Activated CD4-positive, alpha-beta T cell treated with anti-CD3 and anti-CD28 coated beads, Interleukin-2, amount 10 ng/mL, durations not matched to agents 24 days and 14 days (primary cell): ENCODE measurements around the gene GAS6. TPM values are rescaled to one million over a fixed set of nuclear protein-coding genes. Genes with fewer than 3 reads are reported as not detected.

Experiments used
- DNase-seq: peaks from one replicate; pipeline ENCODE4 v3.0.0; 2022
- H3K27ac Mint-ChIP-seq: one replicate; pipeline ENCODE4 v1.8.0; 2022; ENCODE audit warnings: mild to moderate bottlenecking, mixed read lengths
- H3K27me3 Mint-ChIP-seq: one replicate; pipeline ENCODE4 v1.8.0; 2022; ENCODE audit warnings: mixed read lengths
- H3K36me3 Mint-ChIP-seq: one replicate; pipeline ENCODE4 v1.8.0; 2022; ENCODE audit warnings: low read depth, mild to moderate bottlenecking, mixed read lengths
- H3K4me1 Mint-ChIP-seq: one replicate; pipeline ENCODE4 v1.8.0; 2021; ENCODE audit warnings: mixed read lengths
- H3K4me3 Mint-ChIP-seq: one replicate; pipeline ENCODE4 v1.8.0; 2022; ENCODE audit warnings: mild to moderate bottlenecking, moderate library complexity, mixed read lengths
- H3K9me3 Mint-ChIP-seq: one replicate; pipeline ENCODE4 v1.8.0; 2021; ENCODE audit warnings: mixed read lengths
- intact Hi-C: fragments of 100-400 bp; cut with micrococcal nuclease; formaldehyde crosslinking; loops from one replicate; pipeline ENCODE4 v1.15.1; 2023
- total RNA-seq: library from RNA; stranded (reverse); gene quantifications from 2 replicates; pipeline ENCODE4 v1.2.3, GENCODE V29; 2022

GAS6 gene
- total RNA-seq, 1 donor from 2014 or later, result 0.54 TPM

- intact Hi-C loops, result no loop called here
- Mint-ChIP-seq H3K27me3 (no peaks in the 10 kb centered on the region), H3K36me3 (peaks cover 2% of the 10 kb centered on the region), H3K27ac (no peak overlapping the region), H3K4me1 (no peaks in the 10 kb centered on the region), H3K9me3 (peaks cover 8% of the 10 kb centered on the region), H3K4me3 (no peak overlapping the region)
- DNase-seq, result no peak
Measured at GRCh38 chr13:113806526-113806925, 57.4 kb downstream of the GAS6 start.

- intact Hi-C loops, result no loop called here
- DNase-seq, result no peak
- Mint-ChIP-seq H3K4me1 (no peaks in the 10 kb centered on the region), H3K36me3 (peaks cover 2% of the 10 kb centered on the region), H3K27me3 (no peaks in the 10 kb centered on the region), H3K9me3 (peaks cover 8% of the 10 kb centered on the region), H3K4me3 (no peak overlapping the region), H3K27ac (no peak overlapping the region)
Measured at GRCh38 chr13:113806104-113806471, 57.8 kb downstream of the GAS6 start.

GRCh38 chr13:113805431-113806103, 58.3 kb downstream of the GAS6 start:
- Mint-ChIP-seq H3K9me3 (peaks cover 8% of the 10 kb centered on the region), H3K4me3 (no peak overlapping the region), H3K27ac (no peak overlapping the region), H3K27me3 (no peaks in the 10 kb centered on the region), H3K36me3 (peaks cover 2% of the 10 kb centered on the region), H3K4me1 (no peaks in the 10 kb centered on the region)
- no peak for DNase-seq
- intact Hi-C loops, result no loop called here

- H3K36me3 Mint-ChIP-seq, result peaks cover 2% of the 10 kb centered on the region
- no peak for DNase-seq
- no peak overlapping the region for H3K4me3 Mint-ChIP-seq
- H3K27ac Mint-ChIP-seq, result no peak overlapping the region
- H3K4me1 Mint-ChIP-seq, result no peaks in the 10 kb centered on the region
- intact Hi-C loops, result no loop called here
- peaks cover 4% of the 10 kb centered on the region for H3K9me3 Mint-ChIP-seq
- H3K27me3 Mint-ChIP-seq, result no peaks in the 10 kb centered on the region
Measured at GRCh38 chr13:113804703-113805430, 59.0 kb downstream of the GAS6 start.

- Mint-ChIP-seq H3K9me3 (peaks cover 4% of the 10 kb centered on the region), H3K27ac (no peak overlapping the region), H3K4me1 (no peaks in the 10 kb centered on the region), H3K27me3 (no peaks in the 10 kb centered on the region), H3K36me3 (peaks cover 2% of the 10 kb centered on the region), H3K4me3 (no peak overlapping the region)
- DNase-seq, result no peak
- intact Hi-C loops, result no loop called here
Measured at GRCh38 chr13:113804017-113804702, 59.7 kb downstream of the GAS6 start.

- no peak for DNase-seq
- Mint-ChIP-seq H3K9me3 (peaks cover 4% of the 10 kb centered on the region), H3K27me3 (no peaks in the 10 kb centered on the region), H3K4me1 (no peaks in the 10 kb centered on the region), H3K27ac (no peak overlapping the region), H3K36me3 (peaks cover 2% of the 10 kb centered on the region), H3K4me3 (no peak overlapping the region)
- intact Hi-C loops, result no loop called here
Measured at GRCh38 chr13:113803409-113804016, 60.4 kb downstream of the GAS6 start.

- intact Hi-C loops, result no loop called here
- H3K27me3 Mint-ChIP-seq, result no peaks in the 10 kb centered on the region
- no peaks in the 10 kb centered on the region for H3K4me1 Mint-ChIP-seq
- no peak overlapping the region for H3K4me3 Mint-ChIP-seq
- DNase-seq, result no peak
- no peaks in the 10 kb centered on the region for H3K36me3 Mint-ChIP-seq
- H3K27ac Mint-ChIP-seq, result no peak overlapping the region
- H3K9me3 Mint-ChIP-seq, result peaks cover under 1% of the 10 kb centered on the region
Measured at GRCh38 chr13:113802761-113803160, 61.1 kb downstream of the GAS6 start.

- H3K9me3 Mint-ChIP-seq, result no peaks in the 10 kb centered on the region
- no peak for DNase-seq
- no peak overlapping the region for H3K4me3 Mint-ChIP-seq
- H3K27ac Mint-ChIP-seq, result no peak overlapping the region
- no peaks in the 10 kb centered on the region for H3K36me3 Mint-ChIP-seq
- H3K4me1 Mint-ChIP-seq, result no peaks in the 10 kb centered on the region
- no peaks in the 10 kb centered on the region for H3K27me3 Mint-ChIP-seq
- intact Hi-C loops, result no loop called here
Measured at GRCh38 chr13:113802090-113802531, 61.8 kb downstream of the GAS6 start.

GRCh38 chr13:113801289-113801961, 62.5 kb downstream of the GAS6 start:
- intact Hi-C loops, result no loop called here
- Mint-ChIP-seq H3K4me1 (no peaks in the 10 kb centered on the region), H3K27me3 (no peaks in the 10 kb centered on the region), H3K27ac (no peak overlapping the region), H3K36me3 (no peaks in the 10 kb centered on the region), H3K4me3 (no peak overlapping the region), H3K9me3 (no peaks in the 10 kb centered on the region)
- DNase-seq, result no peak

GRCh38 chr13:113800576-113800926, 63.3 kb downstream of the GAS6 start:
- no peaks in the 10 kb centered on the region for H3K4me1 Mint-ChIP-seq
- H3K4me3 Mint-ChIP-seq, result no peak overlapping the region
- H3K27ac Mint-ChIP-seq, result no peak overlapping the region
- no peaks in the 10 kb centered on the region for H3K27me3 Mint-ChIP-seq
- DNase-seq, result no peak
- H3K9me3 Mint-ChIP-seq, result no peaks in the 10 kb centered on the region
- intact Hi-C loops, result no loop called here
- H3K36me3 Mint-ChIP-seq, result no peaks in the 10 kb centered on the region

GRCh38 chr13:113798200-113798811, 65.6 kb downstream of the GAS6 start:
- intact Hi-C loops, result no loop called here
- no peaks in the 10 kb centered on the region for H3K9me3 Mint-ChIP-seq

GRCh38 chr13:113796964-113797676, 66.8 kb downstream of the GAS6 start:
- no peak for DNase-seq
- H3K27me3 Mint-ChIP-seq, result no peaks in the 10 kb centered on the region
- intact Hi-C loops, result no loop called here
- no peaks in the 10 kb centered on the region for H3K4me1 Mint-ChIP-seq
- no peaks in the 10 kb centered on the region for H3K9me3 Mint-ChIP-seq
- H3K27ac Mint-ChIP-seq, result no peak overlapping the region
- no peaks in the 10 kb centered on the region for H3K36me3 Mint-ChIP-seq
- no peak overlapping the region for H3K4me3 Mint-ChIP-seq

More at GRCh38 chr13:113798200-113798811, 65.6 kb downstream of the GAS6 start:
- H3K27me3 Mint-ChIP-seq, result no peaks in the 10 kb centered on the region
- no peak overlapping the region for H3K4me3 Mint-ChIP-seq
- no peaks in the 10 kb centered on the region for H3K36me3 Mint-ChIP-seq
- H3K4me1 Mint-ChIP-seq, result no peaks in the 10 kb centered on the region
- H3K27ac Mint-ChIP-seq, result no peak overlapping the region
- no peak for DNase-seq
